Measurements from ENCODE around the gene SMAD6. TPM values are rescaled to one million over a fixed set of nuclear protein-coding genes. Genes with fewer than 3 reads are reported as not detected.
"Not testable (repeated sequence)": the region's sequence is repeated elsewhere in the genome, so short reads cannot be mapped to it uniquely, and the experiment has no call there.

Gene SMAD6
- total RNA-seq, 4 donors from 2014 or later, result 59.3 to 118 (median 62.3) TPM

- no peak overlapping the region for H3K27ac ChIP-seq
- WGBS, 2 donors, result 80 to 85% methylated on average over 5 of the region's 5 CpGs
- no peaks in the 10 kb centered on the region for H3K27me3 ChIP-seq
- no peak for DNase-seq
- TF ChIP-seq, protein P1, sequence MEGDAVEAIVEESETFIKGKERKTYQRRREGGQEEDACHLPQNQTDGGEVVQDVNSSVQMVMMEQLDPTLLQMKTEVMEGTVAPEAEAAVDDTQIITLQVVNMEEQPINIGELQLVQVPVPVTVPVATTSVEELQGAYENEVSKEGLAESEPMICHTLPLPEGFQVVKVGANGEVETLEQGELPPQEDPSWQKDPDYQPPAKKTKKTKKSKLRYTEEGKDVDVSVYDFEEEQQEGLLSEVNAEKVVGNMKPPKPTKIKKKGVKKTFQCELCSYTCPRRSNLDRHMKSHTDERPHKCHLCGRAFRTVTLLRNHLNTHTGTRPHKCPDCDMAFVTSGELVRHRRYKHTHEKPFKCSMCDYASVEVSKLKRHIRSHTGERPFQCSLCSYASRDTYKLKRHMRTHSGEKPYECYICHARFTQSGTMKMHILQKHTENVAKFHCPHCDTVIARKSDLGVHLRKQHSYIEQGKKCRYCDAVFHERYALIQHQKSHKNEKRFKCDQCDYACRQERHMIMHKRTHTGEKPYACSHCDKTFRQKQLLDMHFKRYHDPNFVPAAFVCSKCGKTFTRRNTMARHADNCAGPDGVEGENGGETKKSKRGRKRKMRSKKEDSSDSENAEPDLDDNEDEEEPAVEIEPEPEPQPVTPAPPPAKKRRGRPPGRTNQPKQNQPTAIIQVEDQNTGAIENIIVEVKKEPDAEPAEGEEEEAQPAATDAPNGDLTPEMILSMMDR (IDR thresholded peaks at IDR 0.05), result peak in 1 of 6 experiments; percentile 14
- TF ChIP-seq POLR2A (IDR thresholded peaks at IDR 0.05), result no peak
- no peaks in the 10 kb centered on the region for H3K36me3 ChIP-seq
- no peak overlapping the region for H3K4me3 ChIP-seq (replicated peaks in 1 of 3)
- H3K4me1 ChIP-seq, result no peaks in the 10 kb centered on the region
- intact Hi-C loops (cut with DNase I), result no loop called here
- no peaks in the 10 kb centered on the region for H3K9me3 ChIP-seq
Measured at GRCh38 chr15:66685638-66686150, 16.3 kb upstream of the SMAD6 start.

DNA sequence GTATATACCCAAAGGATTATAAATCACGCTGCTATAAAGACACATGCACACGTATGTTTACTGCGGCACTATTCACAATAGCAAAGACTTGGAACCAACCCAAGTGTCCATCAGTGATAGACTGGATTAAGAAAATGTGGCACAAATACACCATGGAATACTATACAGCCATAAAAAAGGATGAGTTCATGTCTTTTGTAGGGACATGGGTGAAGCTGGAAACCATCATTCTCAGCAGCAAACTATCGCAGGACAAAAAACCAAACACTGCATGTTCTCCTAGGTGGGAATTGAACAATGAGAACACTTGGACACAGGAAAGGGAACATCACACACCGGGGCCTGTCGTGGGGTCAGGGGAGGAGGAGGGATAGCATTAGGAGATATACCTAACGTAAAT is 11.1 kb upstream of the SMAD6 start:
- intact Hi-C loops (cut with DNase I); H3K9me3 ChIP-seq; H3K36me3 ChIP-seq; H3K27ac ChIP-seq; DNase-seq; H3K4me3 ChIP-seq (replicated peaks in 1 of 3); H3K27me3 ChIP-seq; H3K4me1 ChIP-seq: not testable (repeated sequence)
- WGBS, 2 donors, result 74 to 83% methylated on average over 7 of the region's 7 CpGs

GRCh38 chr15:66691727-66692126 is 10.3 kb upstream of the SMAD6 start:
- intact Hi-C loops (cut with DNase I), result no loop called here
- no peaks in the 10 kb centered on the region for H3K4me1 ChIP-seq
- no peak for DNase-seq
- peak overlapping the region in 1 of 3 donors; percentile 36 for H3K27ac ChIP-seq
- no peaks in the 10 kb centered on the region for H3K9me3 ChIP-seq
- H3K36me3 ChIP-seq, result no peaks in the 10 kb centered on the region
- TF ChIP-seq, protein P1 (IDR thresholded peaks at IDR 0.05), result no peak
- TF ChIP-seq POLR2A (IDR thresholded peaks at IDR 0.05), result no peak
- H3K27me3 ChIP-seq, result no peaks in the 10 kb centered on the region
- no peak overlapping the region for H3K4me3 ChIP-seq (replicated peaks in 1 of 3)

DNA sequence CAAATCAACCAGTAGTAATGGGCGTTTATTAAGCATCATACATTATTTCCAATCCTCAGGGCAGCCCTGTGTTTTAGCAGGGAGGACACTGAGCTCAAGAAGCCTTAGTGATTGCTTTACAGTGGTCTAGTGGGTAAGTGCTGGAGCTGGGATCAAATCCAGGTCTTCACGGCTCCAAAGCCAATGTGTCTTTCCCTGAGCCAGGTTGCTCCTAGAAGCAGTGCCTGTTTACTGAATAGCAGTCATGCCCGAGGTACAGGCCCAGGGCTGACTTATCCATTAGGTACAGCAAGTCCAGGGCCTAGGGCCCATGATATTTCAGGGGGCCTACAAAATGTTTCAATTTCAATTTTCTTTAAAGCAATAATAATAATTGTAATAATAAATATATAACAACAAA is 9.6 kb upstream of the SMAD6 start:
- Histone ChIP-seq H3K4me3 (replicated peaks in 1 of 3) (no peak overlapping the region), H3K27me3 (no peaks in the 10 kb centered on the region), H3K27ac (peak overlapping the region in 1 of 3 donors; percentile 36), H3K36me3 (no peaks in the 10 kb centered on the region), H3K4me1 (no peaks in the 10 kb centered on the region), H3K9me3 (no peaks in the 10 kb centered on the region)
- TF ChIP-seq, protein P1 (IDR thresholded peaks at IDR 0.05), result no peak
- TF ChIP-seq POLR2A (IDR thresholded peaks at IDR 0.05), result no peak
- peak in 1 of 2 donors; percentile 19 for DNase-seq
- WGBS, 2 donors, result 61 to 66% methylated on average over 3 of the region's 3 CpGs
- intact Hi-C loops (cut with DNase I), result no loop called here

GRCh38 chr15:66692808-66693596 is 9.0 kb upstream of the SMAD6 start:
- Histone ChIP-seq H3K36me3 (no peaks in the 10 kb centered on the region), H3K4me1 (no peaks in the 10 kb centered on the region), H3K27me3 (no peaks in the 10 kb centered on the region), H3K27ac (peak overlapping the region in 1 of 3 donors; percentile 36), H3K4me3 (replicated peaks in 1 of 3) (no peak overlapping the region), H3K9me3 (no peaks in the 10 kb centered on the region)
- WGBS, 2 donors, result 78 to 81% methylated on average over 6 of the region's 6 CpGs
- TF ChIP-seq POLR2A (IDR thresholded peaks at IDR 0.05), result no peak
- TF ChIP-seq, protein P1 (IDR thresholded peaks at IDR 0.05), result no peak
- DNase-seq, result no peak
- intact Hi-C loops (cut with DNase I), result no loop called here
